DOHH2 (cell line): Measurements from ENCODE around the gene SPRING1.

ENCODE experiments used
- EZH2phosphoT487 ChIP-seq: fragments of 200-600 bp; sonication (generic); IDR thresholded peaks from 2 replicates; pipeline ENCODE4 v1.6.1; 2017; ENCODE audit warnings: borderline replicate concordance, mild to moderate bottlenecking, antibody characterized with exemption, low read length, moderate library complexity, mixed read lengths
- TF ChIP-seq, protein P1 (sequence below): fragments of 200-600 bp; sonication (generic); IDR thresholded peaks from one replicate; pipeline ENCODE4 v1.5.1; 2014; ENCODE audit warnings: antibody characterized with exemption, mild to moderate bottlenecking, low read depth, low read length; ENCODE audit not compliant: poor library complexity, severe bottlenecking

DNA sequence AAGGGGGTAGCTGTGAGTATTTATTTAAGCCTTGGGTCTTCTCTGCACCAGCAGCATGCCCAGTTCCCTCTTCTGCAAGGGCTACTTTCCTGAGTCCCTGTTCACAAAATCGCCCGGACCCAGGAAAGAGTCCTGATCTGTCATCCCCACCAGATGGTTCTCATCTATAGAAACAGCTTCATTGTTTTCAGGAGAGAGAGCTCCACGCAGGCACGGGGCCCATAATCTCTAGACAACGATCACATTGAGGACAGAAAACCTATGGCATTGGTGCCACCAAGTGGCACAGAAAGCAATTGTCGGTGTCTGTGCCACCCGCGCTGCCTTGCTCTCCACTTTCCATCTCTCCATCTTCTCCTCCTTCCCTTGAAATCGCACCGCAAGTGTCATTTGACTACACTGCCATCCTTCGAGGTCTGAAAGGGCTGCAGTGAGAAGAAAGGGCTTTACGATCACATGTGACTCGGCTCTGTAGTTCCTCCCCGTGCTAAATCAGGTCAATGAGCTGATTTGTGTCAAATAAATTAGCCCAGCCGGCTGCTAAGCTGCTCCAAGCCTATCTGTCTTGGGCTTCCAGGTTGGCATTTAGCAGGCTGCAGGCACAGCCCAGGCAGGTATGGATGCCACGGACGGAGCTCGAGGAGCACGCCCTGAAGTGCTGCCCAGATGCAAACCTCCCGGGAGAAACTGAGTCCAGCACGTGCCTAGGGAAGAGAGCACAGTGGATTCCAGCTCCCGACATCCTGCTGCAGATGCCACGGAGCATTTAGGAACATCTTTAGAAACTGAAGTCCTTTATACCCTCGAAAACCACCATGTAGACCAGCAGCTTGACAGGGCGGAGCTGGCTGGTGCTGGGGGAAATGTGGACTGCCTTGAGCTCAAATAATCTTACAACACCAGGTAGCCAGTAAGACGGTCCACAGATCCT lies 28.8 kb downstream of the SPRING1 start:
- TF ChIP-seq, protein P1, sequence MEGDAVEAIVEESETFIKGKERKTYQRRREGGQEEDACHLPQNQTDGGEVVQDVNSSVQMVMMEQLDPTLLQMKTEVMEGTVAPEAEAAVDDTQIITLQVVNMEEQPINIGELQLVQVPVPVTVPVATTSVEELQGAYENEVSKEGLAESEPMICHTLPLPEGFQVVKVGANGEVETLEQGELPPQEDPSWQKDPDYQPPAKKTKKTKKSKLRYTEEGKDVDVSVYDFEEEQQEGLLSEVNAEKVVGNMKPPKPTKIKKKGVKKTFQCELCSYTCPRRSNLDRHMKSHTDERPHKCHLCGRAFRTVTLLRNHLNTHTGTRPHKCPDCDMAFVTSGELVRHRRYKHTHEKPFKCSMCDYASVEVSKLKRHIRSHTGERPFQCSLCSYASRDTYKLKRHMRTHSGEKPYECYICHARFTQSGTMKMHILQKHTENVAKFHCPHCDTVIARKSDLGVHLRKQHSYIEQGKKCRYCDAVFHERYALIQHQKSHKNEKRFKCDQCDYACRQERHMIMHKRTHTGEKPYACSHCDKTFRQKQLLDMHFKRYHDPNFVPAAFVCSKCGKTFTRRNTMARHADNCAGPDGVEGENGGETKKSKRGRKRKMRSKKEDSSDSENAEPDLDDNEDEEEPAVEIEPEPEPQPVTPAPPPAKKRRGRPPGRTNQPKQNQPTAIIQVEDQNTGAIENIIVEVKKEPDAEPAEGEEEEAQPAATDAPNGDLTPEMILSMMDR = peak; percentile 48
- TF ChIP-seq EZH2phosphoT487 = no peak
